HG03469 (cell line): Measurements from ENCODE around the gene MCM6.
A peak's percentile ranks its signal among the peaks of the same experiment; 100 is the strongest.
"Not testable (repeated sequence)": the region's sequence is repeated elsewhere in the genome, so short reads cannot be mapped to it uniquely, and the experiment has no call there.

ENCODE experiments used
- ATAC-seq: cut with Tn5 transposase; IDR thresholded peaks from one replicate; pipeline ENCODE4 v1.9.1; 2021; ENCODE audit warnings: mild to moderate bottlenecking, moderate library complexity, moderate number of reproducible peaks; ENCODE audit not compliant: unreplicated experiment

MCM6 gene

GRCh38 chr2:135876066-135876711 lies at the start of gene MCM6:
Gene MCM6, minus strand, starts transcription at chr2:135876443. Its CDS starts 78 bp downstream, at chr2:135876365.
- peak; percentile 76 for ATAC-seq

GRCh38 chr2:135925571-135925970 lies 49.3 kb upstream of the MCM6 start:
- ATAC-seq = no peak

- no peak for ATAC-seq
Observed at GRCh38 chr2:135916207-135916606, 40.0 kb upstream of the MCM6 start.

- ATAC-seq = no peak
Observed at GRCh38 chr2:135914485-135914884, 38.2 kb upstream of the MCM6 start.

- no peak for ATAC-seq
Observed at GRCh38 chr2:135913727-135914365, 37.6 kb upstream of the MCM6 start.

- ATAC-seq = no peak
Observed at GRCh38 chr2:135909976-135910375, 33.7 kb upstream of the MCM6 start.

- ATAC-seq = no peak
Observed at GRCh38 chr2:135905679-135906078, 29.4 kb upstream of the MCM6 start.

GRCh38 chr2:135904341-135904989 lies 28.2 kb upstream of the MCM6 start:
- ATAC-seq = no peak

- no peak for ATAC-seq
Observed at GRCh38 chr2:135903650-135904049, 27.4 kb upstream of the MCM6 start.

GRCh38 chr2:135899567-135899966 lies 23.3 kb upstream of the MCM6 start:
- no peak for ATAC-seq

GRCh38 chr2:135898234-135898786 lies 22.1 kb upstream of the MCM6 start:
- no peak for ATAC-seq

- no peak for ATAC-seq
Observed at GRCh38 chr2:135894930-135895329, 18.7 kb upstream of the MCM6 start.

- ATAC-seq = no peak
Observed at GRCh38 chr2:135893374-135893794, 17.1 kb upstream of the MCM6 start.

- ATAC-seq = no peak
Observed at GRCh38 chr2:135890835-135891234, 14.6 kb upstream of the MCM6 start.

GRCh38 chr2:135890149-135890548 lies 13.9 kb upstream of the MCM6 start:
- ATAC-seq = no peak

- ATAC-seq = not testable (repeated sequence)
Observed at GRCh38 chr2:135888587-135888986, 12.3 kb upstream of the MCM6 start.

GRCh38 chr2:135885709-135886108 lies 9.5 kb upstream of the MCM6 start:
- ATAC-seq = no peak

- ATAC-seq = no peak
Observed at GRCh38 chr2:135882415-135882814, 6.2 kb upstream of the MCM6 start.

GRCh38 chr2:135876770-135877169 lies 527 bp upstream of the MCM6 start:
- ATAC-seq = not testable (repeated sequence)

- peak; percentile 57 for ATAC-seq
Observed at GRCh38 chr2:135875491-135876065, 665 bp downstream of the MCM6 start.

GRCh38 chr2:135874777-135875365 lies 1.4 kb downstream of the MCM6 start:
- no peak for ATAC-seq
